HG03064 (cell line): ENCODE results near the gene GSAP.

ENCODE experiments used
- ATAC-seq: cut with Tn5 transposase; IDR thresholded peaks from one replicate; pipeline ENCODE4 v1.9.1; 2021; ENCODE audit warnings: low read depth; ENCODE audit not compliant: unreplicated experiment

Gene GSAP

GRCh38 chr7:77409739-77410547 is 6.2 kb downstream of the GSAP start:
- ATAC-seq = no peak

- ATAC-seq = no peak
Measured at GRCh38 chr7:77409005-77409738, 7.0 kb downstream of the GSAP start.

- ATAC-seq = no peak
Measured at GRCh38 chr7:77407906-77408305, 8.2 kb downstream of the GSAP start.

GRCh38 chr7:77406421-77406820 is 9.7 kb downstream of the GSAP start:
- ATAC-seq = no peak

GRCh38 chr7:77404641-77405040 is 11.5 kb downstream of the GSAP start:
- ATAC-seq = no peak

- no peak for ATAC-seq
Measured at GRCh38 chr7:77403957-77404356, 12.2 kb downstream of the GSAP start.

- no peak for ATAC-seq
Measured at GRCh38 chr7:77402818-77403217, 13.3 kb downstream of the GSAP start.

GRCh38 chr7:77401002-77401401 is 15.1 kb downstream of the GSAP start:
- ATAC-seq = no peak

- ATAC-seq = no peak
Measured at GRCh38 chr7:77399816-77400215, 16.3 kb downstream of the GSAP start.

- ATAC-seq = no peak
Measured at GRCh38 chr7:77396894-77397547, 19.1 kb downstream of the GSAP start.

- no peak for ATAC-seq
Measured at GRCh38 chr7:77395626-77396025, 20.5 kb downstream of the GSAP start.

GRCh38 chr7:77393954-77394353 is 22.2 kb downstream of the GSAP start:
- ATAC-seq = no peak

- ATAC-seq = peak; percentile 64
Measured at GRCh38 chr7:77393261-77393660, 22.9 kb downstream of the GSAP start.

GRCh38 chr7:77391230-77391629 is 24.9 kb downstream of the GSAP start:
- ATAC-seq = peak; percentile 60

GRCh38 chr7:77388055-77388641 is 28.0 kb downstream of the GSAP start:
- no peak for ATAC-seq

GRCh38 chr7:77386165-77386822 is 29.9 kb downstream of the GSAP start:
- ATAC-seq = no peak

GRCh38 chr7:77383333-77383740 is 32.8 kb downstream of the GSAP start:
- no peak for ATAC-seq

GRCh38 chr7:77382532-77382931 is 33.6 kb downstream of the GSAP start:
- ATAC-seq = no peak

- no peak for ATAC-seq
Measured at GRCh38 chr7:77378584-77378983, 37.6 kb downstream of the GSAP start.

- ATAC-seq = no peak
Measured at GRCh38 chr7:77370606-77371005, 45.5 kb downstream of the GSAP start.

GRCh38 chr7:77368974-77369373 is 47.2 kb downstream of the GSAP start:
- ATAC-seq = no peak
